ENCODE results near the gene XPO1. TPM values are rescaled to one million over a fixed set of nuclear protein-coding genes. Genes with fewer than 3 reads are reported as not detected.
"Not testable (repeated sequence)": the region's sequence is repeated elsewhere in the genome, so short reads cannot be mapped to it uniquely, and the experiment has no call there.

XPO1 gene
- polyA plus RNA-seq, result 34.3 TPM

DNA sequence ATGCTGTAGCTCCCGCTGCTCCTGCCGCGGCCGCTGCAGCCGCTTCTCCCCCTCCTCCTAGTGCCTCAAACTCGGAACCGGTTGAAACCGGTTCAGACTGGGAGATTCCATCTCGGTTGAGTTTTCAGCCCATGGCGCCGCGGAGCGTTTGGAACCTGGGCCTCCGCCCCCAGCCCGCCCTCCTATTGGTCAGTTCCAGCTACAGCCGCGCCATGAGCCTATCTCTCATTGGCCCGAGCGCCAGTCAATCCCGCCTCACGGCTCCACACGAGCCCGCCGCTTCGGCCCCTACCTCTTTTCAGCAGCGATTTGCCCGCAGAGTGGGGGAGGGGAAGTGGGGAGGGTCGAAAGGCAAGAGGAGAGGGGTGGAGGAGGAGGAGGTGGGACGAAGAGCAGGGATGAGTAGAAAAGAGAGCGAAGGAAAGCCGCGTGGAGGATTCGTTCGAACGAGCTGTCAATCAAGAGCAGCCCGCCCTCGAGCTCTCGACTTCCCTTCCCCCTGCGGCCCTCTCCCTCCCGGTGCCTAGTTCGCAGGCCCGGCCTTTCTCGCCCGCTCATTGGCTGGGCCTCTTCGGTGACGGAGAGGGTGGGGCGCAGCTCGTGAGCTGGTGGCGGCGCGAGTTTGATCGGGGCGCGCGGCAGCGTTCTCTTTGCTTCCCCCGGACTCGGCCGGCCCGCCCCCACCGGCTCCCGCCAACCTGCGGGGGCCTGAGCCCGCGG lies at the start of gene XPO1:
Gene XPO1 (minus strand): TSS at position 157 of the 720 bp plus-strand sequence. CDS start 4,459 bp downstream, outside the sequence.
- Mint-ChIP-seq H3K36me3 (no peaks in the 10 kb centered on the region), H3K27ac (peak within 1 kb of the TSS; percentile 99 to 100 (median 99)), H3K4me3 (peak within 1 kb of the TSS; percentile 96 to 99 (median 98)), H3K27me3 (no peaks in the 10 kb centered on the region), H3K4me1 (peaks cover 8 to 34% (median 25%) of the 10 kb centered on the region in 3 donors), H3K9me3 (no peaks in the 10 kb centered on the region)

DNA sequence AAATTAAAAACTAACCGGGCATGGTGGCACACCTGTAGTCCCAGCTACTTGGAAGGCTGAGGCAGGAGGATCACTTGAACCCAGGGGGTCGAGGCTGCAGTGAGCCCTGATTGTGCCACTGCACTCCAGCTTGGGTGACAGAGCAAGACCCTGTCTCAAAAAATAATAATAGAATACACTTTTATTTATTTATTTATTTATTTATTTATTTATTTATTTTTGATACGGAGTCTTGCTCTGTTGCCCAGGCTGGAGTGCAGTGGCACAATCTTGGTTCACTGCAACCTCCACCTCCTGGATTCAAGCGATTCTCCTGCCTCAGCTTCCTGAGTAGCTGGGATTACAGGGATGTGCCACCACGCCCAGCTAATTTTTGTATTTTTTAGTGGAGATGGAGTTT lies 48.8 kb upstream of the XPO1 start:
- H3K27me3 Mint-ChIP-seq, H3K4me3 Mint-ChIP-seq, H3K9me3 Mint-ChIP-seq, H3K36me3 Mint-ChIP-seq, H3K4me1 Mint-ChIP-seq, H3K27ac Mint-ChIP-seq: not testable (repeated sequence)

DNA sequence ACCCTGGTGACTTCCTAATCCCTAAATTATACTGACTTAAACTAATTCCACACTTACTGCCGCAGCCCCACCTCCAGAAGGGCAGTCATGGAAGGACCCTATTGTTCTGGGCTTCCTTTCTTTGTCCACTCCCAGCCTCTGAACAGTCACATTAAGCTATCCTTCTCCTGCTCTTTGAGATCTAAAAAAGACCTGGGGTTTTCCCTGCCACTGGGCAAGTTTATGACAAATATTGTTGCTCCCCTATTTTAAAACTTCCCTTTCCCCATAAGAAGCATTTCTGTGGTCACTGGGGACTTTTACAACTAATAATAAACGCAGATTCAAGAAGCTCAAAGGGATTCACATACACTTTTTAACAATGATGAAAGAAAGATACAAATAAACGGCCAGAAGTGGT lies 47.2 kb upstream of the XPO1 start:
- Mint-ChIP-seq H3K9me3 (no peaks in the 10 kb centered on the region), H3K27ac (no peak overlapping the region), H3K36me3 (peaks cover 5% of the 10 kb centered on the region), H3K4me1 (peaks cover 0 to 4% (median 1%) of the 10 kb centered on the region in 3 donors), H3K4me3 (no peak overlapping the region), H3K27me3 (no peaks in the 10 kb centered on the region)

DNA sequence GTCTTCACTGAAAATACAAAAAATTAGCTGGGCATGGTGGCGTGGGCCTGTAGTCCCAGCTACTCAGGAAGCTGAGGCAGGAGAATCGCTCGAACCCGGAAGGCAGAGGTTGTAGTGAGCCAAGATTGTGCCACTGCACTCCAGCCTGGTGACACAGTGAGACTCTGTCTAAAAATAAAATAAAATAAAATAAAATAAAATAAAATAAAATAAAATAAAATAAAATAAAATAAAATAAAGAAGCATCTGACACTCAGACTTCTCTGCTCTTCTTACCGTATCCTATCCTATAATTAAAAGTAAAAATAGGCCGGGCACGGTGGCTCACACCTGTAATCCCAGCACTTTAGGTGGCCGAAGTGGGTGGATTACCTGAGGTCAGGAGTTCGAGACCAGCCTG lies 46.2 kb upstream of the XPO1 start:
- H3K36me3 Mint-ChIP-seq, H3K9me3 Mint-ChIP-seq, H3K27me3 Mint-ChIP-seq, H3K4me1 Mint-ChIP-seq, H3K27ac Mint-ChIP-seq, H3K4me3 Mint-ChIP-seq: not testable (repeated sequence)

- Mint-ChIP-seq H3K27me3 (no peaks in the 10 kb centered on the region), H3K9me3 (no peaks in the 10 kb centered on the region), H3K4me1 (peaks cover 0 to 4% (median 0%) of the 10 kb centered on the region in 3 donors), H3K27ac (no peak overlapping the region), H3K36me3 (peaks cover 3% of the 10 kb centered on the region), H3K4me3 (no peak overlapping the region)
Measured at GRCh38 chr2:61582165-61582564, 44.0 kb upstream of the XPO1 start.

- peaks cover 3% of the 10 kb centered on the region for H3K36me3 Mint-ChIP-seq
- no peak overlapping the region for H3K27ac Mint-ChIP-seq
- H3K9me3 Mint-ChIP-seq, result no peaks in the 10 kb centered on the region
- no peak overlapping the region for H3K4me3 Mint-ChIP-seq
- H3K4me1 Mint-ChIP-seq, result peaks cover 0 to 4% (median 0%) of the 10 kb centered on the region in 3 donors
- no peaks in the 10 kb centered on the region for H3K27me3 Mint-ChIP-seq
Measured at GRCh38 chr2:61581716-61582115, 43.6 kb upstream of the XPO1 start.

DNA sequence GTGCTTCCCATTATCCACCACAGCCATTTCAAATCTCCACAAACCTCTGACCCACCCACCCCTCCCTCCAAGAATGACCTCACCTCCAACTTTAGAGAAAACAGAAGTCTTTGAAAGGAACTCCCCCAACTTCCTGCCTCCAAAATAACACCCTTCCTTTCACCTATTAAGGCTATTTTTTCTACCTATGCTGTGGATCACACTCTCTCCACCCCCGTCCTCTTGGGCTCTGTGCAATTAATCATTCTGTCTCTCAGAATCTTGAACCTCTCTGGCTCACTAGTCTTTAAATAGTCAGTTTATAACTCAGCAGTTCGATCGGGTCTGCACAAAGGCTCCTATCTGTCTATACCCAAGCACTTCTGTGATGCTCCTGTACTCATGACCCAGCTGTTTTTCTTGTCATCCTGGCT lies 37.3 kb upstream of the XPO1 start:
- peak overlapping the region in 1 of 3 donors; percentile 65 for H3K27ac Mint-ChIP-seq
- H3K9me3 Mint-ChIP-seq, result no peaks in the 10 kb centered on the region
- H3K36me3 Mint-ChIP-seq, result peaks cover 2% of the 10 kb centered on the region
- H3K27me3 Mint-ChIP-seq, result no peaks in the 10 kb centered on the region
- H3K4me1 Mint-ChIP-seq, result peaks cover 0 to 4% (median 2%) of the 10 kb centered on the region in 3 donors
- H3K4me3 Mint-ChIP-seq, result peak overlapping the region in 1 of 4 donors; percentile 55

DNA sequence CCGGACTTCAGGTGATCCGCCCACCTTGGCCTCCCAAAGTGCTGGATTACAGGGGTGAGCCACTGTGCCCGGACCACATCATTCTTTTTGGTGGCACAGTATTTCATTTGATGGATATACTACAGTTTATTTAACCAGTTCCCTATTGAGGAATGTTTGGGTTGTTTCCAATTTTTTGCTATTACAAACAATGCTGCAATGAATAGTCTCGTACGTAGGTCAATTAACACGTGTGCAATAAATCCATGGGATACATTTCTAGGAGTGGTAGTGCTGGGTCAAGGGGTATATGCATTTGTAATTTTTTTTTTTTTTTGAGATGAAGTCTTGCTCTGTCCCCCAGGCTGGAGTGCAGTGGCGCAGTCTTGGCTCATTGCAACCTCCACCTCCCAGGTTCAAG lies 28.4 kb upstream of the XPO1 start:
- Mint-ChIP-seq H3K36me3 (no peaks in the 10 kb centered on the region), H3K27ac (no peak overlapping the region), H3K9me3 (no peaks in the 10 kb centered on the region), H3K27me3 (peaks cover 2% of the 10 kb centered on the region), H3K4me1 (no peaks in the 10 kb centered on the region), H3K4me3 (no peak overlapping the region)

GRCh38 chr2:61562615-61563014 lies 24.5 kb upstream of the XPO1 start:
- H3K27ac Mint-ChIP-seq, result peak overlapping the region in 1 of 3 donors; percentile 37

DNA sequence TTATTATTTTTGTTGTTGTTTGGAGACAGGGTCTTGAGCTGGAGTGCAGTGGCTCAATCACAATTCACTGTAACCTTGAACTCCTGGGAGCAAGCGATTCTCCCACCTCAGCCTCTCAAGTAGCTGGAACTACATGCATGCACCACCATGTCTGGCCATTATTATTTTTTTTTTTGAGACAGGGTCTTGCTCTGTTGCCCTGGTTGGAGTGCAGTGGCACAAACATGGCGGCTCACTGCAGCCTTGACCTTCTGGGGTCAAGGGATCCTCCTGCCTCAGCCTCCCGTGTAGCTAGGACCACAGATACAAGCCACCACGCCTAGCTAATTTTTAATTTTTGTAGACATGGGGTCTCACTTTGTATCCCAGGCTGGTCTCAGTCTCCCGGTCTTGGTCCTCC lies 20.0 kb upstream of the XPO1 start:
- peaks cover 2% of the 10 kb centered on the region for H3K27me3 Mint-ChIP-seq
- no peak overlapping the region for H3K27ac Mint-ChIP-seq
- no peaks in the 10 kb centered on the region for H3K36me3 Mint-ChIP-seq
- H3K4me3 Mint-ChIP-seq, result no peak overlapping the region
- H3K4me1 Mint-ChIP-seq, result no peaks in the 10 kb centered on the region
- H3K9me3 Mint-ChIP-seq, result peaks cover 0 to 2% (median 0%) of the 10 kb centered on the region in 3 donors

More at GRCh38 chr2:61562615-61563014, 24.5 kb upstream of the XPO1 start:
- Mint-ChIP-seq H3K9me3 (peaks cover 0 to 2% (median 0%) of the 10 kb centered on the region in 3 donors), H3K4me1 (no peaks in the 10 kb centered on the region), H3K4me3 (no peak overlapping the region), H3K36me3 (no peaks in the 10 kb centered on the region), H3K27me3 (peaks cover 3% of the 10 kb centered on the region)

DNA sequence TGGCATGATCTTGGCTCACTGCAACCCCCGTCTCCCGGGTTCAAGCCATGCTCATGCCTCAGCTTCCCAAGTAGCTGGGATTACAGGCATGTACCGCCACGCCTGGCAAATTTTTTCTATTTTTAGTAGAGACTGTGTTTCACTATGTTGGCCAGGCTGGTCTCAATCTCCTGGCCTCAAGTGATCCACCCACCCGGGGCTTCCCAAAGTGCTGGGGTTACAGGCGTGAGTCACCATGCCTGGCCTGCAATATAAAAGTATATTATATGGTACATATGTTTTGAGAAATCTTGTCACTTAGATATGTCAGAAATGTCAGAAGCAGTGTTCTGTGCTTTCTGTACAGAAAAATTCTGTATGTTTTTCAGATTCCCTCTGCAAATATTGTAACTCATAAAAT lies 19.2 kb upstream of the XPO1 start:
- no peak overlapping the region for H3K27ac Mint-ChIP-seq
- H3K4me3 Mint-ChIP-seq, result no peak overlapping the region
- no peaks in the 10 kb centered on the region for H3K4me1 Mint-ChIP-seq
- H3K9me3 Mint-ChIP-seq, result peaks cover 0 to 2% (median 0%) of the 10 kb centered on the region in 3 donors
- H3K27me3 Mint-ChIP-seq, result peaks cover 2% of the 10 kb centered on the region
- H3K36me3 Mint-ChIP-seq, result no peaks in the 10 kb centered on the region

DNA sequence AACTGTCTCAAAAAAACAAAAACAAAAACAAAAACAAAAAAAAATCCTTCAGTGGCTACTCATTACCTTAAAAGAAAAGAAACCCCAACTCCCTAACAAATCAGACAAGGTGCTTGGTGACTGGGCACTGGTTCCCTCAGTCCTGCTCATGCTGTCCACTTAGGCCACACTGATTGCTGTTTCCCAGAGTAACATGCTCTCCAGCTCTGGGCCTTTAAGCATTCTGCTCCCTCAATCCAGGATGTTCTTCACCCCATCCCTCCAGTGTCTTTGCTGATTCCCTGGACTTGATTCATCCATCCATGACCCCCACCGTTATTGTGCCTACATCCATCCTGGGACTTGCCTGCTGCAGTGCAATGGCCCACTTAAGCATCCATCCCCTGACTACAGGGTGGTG lies 16.4 kb upstream of the XPO1 start:
- H3K9me3 Mint-ChIP-seq, result no peaks in the 10 kb centered on the region
- H3K36me3 Mint-ChIP-seq, result no peaks in the 10 kb centered on the region
- H3K4me1 Mint-ChIP-seq, result no peaks in the 10 kb centered on the region
- no peak overlapping the region for H3K4me3 Mint-ChIP-seq
- no peaks in the 10 kb centered on the region for H3K27me3 Mint-ChIP-seq
- H3K27ac Mint-ChIP-seq, result peak overlapping the region in 1 of 3 donors; percentile 84

DNA sequence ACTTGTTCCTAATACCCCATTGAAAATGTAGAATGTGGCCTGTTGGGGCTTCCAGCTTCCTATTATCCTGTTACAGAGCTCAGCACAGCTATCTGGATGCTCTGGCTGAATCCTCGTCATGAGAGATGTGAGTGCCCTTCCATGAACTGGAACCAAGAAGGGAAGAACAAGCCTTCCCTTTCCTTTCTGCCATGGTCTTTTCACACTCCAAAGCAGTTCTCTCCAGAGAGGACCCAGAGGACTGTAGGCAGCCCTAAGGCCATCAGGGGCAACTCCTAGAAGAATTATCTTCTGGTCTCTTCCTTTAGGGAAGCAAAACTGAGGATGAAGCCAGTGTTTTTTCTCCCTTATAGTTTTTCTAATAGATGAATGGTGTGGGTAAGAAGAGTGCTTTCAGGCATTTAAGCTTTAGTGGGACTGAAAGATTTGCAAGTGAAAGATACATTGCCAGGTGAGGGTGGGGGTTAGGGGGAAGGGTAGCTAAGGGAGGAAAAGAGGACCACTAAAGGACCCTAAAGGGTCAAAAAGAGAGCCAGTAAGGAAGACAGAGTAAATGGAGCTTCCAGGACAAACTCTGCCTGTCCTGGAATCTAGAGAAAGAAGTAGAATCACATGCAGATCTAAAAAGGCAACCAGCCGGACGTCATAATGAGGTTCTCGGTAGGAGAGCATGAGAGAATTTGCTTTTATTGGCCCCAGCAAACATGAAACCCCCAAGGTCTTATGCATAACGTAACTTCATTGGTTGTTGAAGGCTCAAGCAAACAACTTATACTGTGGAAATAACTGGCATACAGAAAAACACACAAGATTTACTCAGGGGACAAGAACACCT lies 12.4 kb upstream of the XPO1 start:
- Mint-ChIP-seq H3K27ac (no peak overlapping the region), H3K36me3 (no peaks in the 10 kb centered on the region), H3K4me1 (no peaks in the 10 kb centered on the region), H3K4me3 (no peak overlapping the region), H3K27me3 (no peaks in the 10 kb centered on the region), H3K9me3 (no peaks in the 10 kb centered on the region)

DNA sequence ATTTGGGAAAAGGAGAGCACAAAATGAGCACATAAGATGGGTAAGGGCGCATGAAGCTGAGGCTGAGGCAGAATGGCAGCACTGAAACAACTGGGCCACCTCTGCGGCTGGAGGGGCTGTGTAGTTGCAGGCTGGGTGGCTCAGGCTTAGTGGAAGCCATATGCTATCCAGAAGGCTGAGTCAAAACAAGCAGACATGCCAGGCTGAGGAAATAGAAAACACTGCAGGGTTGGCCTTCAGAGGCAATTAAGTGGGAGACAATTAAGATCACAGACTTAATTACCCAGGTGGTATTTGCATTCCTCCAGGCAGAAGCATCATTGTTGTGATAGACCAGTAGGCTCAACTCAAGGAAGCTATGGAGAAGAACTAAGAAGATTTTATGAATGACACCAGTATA lies 11.4 kb upstream of the XPO1 start:
- no peaks in the 10 kb centered on the region for H3K27me3 Mint-ChIP-seq
- H3K4me3 Mint-ChIP-seq, result no peak overlapping the region
- no peaks in the 10 kb centered on the region for H3K9me3 Mint-ChIP-seq
- H3K27ac Mint-ChIP-seq, result no peak overlapping the region
- H3K4me1 Mint-ChIP-seq, result no peaks in the 10 kb centered on the region
- no peaks in the 10 kb centered on the region for H3K36me3 Mint-ChIP-seq

DNA sequence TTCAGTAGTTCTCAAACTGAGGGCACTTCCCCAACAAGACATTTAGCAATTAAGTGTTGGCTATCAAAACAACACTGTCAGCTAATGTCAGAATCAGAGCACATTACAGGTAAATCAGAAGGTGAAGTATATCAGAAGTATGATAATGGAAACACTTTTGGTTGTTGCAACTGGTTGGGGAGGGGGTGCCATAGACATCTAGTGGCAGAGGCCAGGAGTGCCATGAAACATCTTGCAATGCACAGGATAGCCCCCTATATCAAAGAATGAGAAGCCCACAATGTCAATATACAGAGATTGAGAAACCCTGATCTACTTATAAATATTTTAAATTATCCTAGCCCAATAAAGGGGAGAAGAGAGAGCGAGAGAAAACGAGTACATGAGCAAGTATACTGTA lies 4.9 kb upstream of the XPO1 start:
- Mint-ChIP-seq H3K4me1 (peaks cover 4 to 7% (median 7%) of the 10 kb centered on the region in 3 donors), H3K36me3 (no peaks in the 10 kb centered on the region), H3K4me3 (no peak overlapping the region), H3K27ac (no peak overlapping the region), H3K9me3 (no peaks in the 10 kb centered on the region), H3K27me3 (no peaks in the 10 kb centered on the region)

All from IgD-negative memory B cell (primary cell).